ENCODE results near the gene R3HDM2.

The R3HDM2 gene

DNA sequence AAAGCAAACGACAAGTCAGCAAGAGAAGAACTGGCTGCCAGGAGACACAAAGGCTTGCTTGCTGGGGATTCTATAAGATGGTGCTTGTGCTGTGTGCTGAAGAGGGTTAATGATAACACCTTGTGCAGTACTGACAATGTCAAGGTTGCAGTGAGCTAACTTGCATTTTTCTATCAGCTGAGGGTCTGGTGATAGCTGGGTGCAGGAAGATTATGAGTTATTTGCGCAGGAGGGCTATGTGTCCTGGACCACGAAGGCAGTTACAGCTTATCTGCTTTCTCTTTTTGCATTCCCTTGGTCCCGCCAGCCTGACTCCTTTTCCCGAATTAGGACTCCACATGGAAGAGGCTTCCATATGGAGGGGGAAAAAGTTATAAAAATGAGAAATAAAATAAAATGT, 42.4 kb downstream of the R3HDM2 start:
- TF ChIP-seq, protein P1, sequence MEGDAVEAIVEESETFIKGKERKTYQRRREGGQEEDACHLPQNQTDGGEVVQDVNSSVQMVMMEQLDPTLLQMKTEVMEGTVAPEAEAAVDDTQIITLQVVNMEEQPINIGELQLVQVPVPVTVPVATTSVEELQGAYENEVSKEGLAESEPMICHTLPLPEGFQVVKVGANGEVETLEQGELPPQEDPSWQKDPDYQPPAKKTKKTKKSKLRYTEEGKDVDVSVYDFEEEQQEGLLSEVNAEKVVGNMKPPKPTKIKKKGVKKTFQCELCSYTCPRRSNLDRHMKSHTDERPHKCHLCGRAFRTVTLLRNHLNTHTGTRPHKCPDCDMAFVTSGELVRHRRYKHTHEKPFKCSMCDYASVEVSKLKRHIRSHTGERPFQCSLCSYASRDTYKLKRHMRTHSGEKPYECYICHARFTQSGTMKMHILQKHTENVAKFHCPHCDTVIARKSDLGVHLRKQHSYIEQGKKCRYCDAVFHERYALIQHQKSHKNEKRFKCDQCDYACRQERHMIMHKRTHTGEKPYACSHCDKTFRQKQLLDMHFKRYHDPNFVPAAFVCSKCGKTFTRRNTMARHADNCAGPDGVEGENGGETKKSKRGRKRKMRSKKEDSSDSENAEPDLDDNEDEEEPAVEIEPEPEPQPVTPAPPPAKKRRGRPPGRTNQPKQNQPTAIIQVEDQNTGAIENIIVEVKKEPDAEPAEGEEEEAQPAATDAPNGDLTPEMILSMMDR (conservative IDR thresholded peaks at IDR 0.05; ENCODE audit: low read depth, low read length) = no peak
- H3K4me3 ChIP-seq (ENCODE audit: low read depth, low read length) = no peak overlapping the region
- DNase-seq (ENCODE audit: low read depth) = no peak

DNA sequence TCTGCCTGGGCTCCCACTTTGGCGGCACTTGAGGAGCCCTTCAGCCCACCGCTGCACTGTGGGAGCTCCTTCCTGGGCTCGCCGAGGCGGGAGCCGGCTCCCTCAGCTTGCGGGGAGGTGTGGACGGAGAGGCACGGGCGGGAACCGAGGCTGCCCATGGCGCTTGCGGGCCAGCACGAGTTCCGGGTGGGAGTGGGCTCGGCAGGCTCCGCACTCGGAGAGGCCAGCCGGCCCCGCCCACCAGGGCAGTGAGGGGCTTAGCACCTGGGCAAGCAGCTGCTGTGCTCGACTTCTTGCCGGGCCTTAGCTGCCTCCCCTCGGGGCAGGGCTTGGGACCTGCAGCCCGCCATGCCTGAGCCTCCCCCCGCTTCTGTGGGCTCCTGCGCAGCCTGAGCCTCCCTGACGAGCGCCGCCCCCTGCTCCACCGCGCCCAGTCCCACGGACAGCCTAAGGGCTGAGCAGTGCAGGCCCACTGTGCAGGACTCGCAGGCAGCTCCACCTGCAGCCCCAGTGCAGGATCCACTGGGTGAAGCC, 44.6 kb downstream of the R3HDM2 start:
- H3K4me3 ChIP-seq (ENCODE audit: low read depth, low read length) = no peak overlapping the region
- TF ChIP-seq, protein P1 (conservative IDR thresholded peaks at IDR 0.05; ENCODE audit: low read depth, low read length) = no peak
- DNase-seq (ENCODE audit: low read depth) = no peak

DNA sequence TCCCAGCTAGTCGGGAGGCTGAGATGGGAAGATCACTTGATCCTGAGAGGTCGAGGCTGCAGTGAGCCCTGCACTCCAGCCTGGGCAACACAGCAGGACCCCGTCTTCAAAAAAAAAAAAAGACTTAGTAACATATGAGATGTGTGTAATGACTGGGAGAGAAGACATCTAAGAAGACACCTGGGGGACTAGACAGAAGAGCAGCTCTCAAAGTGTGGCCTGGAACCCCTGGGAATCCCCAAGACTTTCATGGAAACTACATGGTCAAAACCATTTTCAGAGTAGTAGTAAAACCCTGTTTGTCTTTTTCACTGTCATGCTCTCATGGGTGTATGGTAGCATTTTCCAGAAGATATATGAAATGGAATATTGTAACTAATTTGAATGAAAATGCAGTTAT, 45.3 kb downstream of the R3HDM2 start:
- no peak for DNase-seq (ENCODE audit: low read depth)
- H3K4me3 ChIP-seq (ENCODE audit: low read depth, low read length) = no peak overlapping the region
- TF ChIP-seq, protein P1 (conservative IDR thresholded peaks at IDR 0.05; ENCODE audit: low read depth, low read length) = no peak

DNA sequence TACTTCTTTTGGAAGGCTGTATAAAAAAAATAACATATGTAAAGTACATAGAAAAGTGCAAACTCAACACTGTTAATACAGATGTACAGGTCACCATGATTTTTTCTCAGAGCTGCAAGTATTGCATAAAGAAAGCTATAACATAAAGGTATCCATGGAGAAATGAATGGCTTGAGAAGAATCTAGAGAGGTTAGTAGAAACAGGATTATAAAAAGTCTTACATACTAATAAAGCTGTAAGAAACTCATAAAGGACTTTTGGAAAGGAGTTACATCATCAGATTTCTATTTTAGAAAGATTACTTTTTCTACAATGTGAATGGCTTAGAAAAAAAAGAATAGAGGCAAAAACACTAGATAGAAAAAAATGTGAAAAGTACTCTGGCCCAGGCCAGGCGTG, 46.4 kb downstream of the R3HDM2 start:
- H3K4me3 ChIP-seq (ENCODE audit: low read depth, low read length) = no peak overlapping the region
- TF ChIP-seq, protein P1 (conservative IDR thresholded peaks at IDR 0.05; ENCODE audit: low read depth, low read length) = no peak
- DNase-seq (ENCODE audit: low read depth) = no peak

DNA sequence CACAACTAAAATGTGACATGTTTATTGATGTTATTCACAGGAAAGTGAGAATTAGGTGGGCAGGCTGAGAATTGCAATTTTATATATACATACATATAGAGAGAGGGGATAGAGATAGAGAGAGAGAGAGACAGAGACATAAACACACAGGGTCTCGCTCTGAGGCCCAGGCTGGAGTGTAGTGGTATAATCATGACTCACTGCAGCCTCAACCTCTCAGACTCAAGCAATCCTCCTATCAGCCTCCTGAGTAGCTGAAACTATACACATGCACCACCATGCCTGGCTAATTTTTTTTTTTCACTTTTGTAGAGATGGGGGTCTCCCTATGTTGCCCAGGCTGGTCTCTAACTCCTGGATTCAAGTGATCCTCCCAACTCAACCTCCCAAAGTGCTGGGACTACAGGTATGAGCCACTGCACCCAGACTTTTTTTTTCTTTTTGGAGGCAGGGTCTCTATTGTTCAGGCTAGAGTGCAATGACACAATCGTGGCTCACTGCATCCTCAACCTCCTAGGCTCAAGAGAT, 49.1 kb downstream of the R3HDM2 start:
- H3K4me3 ChIP-seq (ENCODE audit: low read depth, low read length) = no peak overlapping the region
- TF ChIP-seq, protein P1 (conservative IDR thresholded peaks at IDR 0.05; ENCODE audit: low read depth, low read length) = no peak
- DNase-seq (ENCODE audit: low read depth) = peak; percentile 37

DNA sequence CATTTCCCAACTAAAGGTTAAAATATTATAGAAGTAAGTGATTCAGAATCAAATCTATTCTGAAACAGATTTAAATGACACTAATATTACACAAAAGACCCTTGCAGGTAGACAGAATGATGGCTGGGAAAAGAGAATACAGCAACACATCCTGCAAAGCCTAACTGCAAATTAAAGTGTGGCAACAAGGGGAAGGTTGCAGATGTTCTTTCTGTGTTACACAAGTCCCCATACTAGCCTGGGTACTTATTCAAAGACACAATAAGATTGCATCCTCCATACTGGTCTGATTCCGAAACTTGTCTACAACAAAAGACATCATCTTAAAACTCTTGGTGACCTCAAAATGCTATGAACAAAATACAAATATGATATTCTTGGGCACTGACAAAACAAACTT, 50.5 kb downstream of the R3HDM2 start:
- TF ChIP-seq, protein P1 (conservative IDR thresholded peaks at IDR 0.05; ENCODE audit: low read depth, low read length) = no peak
- DNase-seq (ENCODE audit: low read depth) = no peak
- no peak overlapping the region for H3K4me3 ChIP-seq (ENCODE audit: low read depth, low read length)

DNA sequence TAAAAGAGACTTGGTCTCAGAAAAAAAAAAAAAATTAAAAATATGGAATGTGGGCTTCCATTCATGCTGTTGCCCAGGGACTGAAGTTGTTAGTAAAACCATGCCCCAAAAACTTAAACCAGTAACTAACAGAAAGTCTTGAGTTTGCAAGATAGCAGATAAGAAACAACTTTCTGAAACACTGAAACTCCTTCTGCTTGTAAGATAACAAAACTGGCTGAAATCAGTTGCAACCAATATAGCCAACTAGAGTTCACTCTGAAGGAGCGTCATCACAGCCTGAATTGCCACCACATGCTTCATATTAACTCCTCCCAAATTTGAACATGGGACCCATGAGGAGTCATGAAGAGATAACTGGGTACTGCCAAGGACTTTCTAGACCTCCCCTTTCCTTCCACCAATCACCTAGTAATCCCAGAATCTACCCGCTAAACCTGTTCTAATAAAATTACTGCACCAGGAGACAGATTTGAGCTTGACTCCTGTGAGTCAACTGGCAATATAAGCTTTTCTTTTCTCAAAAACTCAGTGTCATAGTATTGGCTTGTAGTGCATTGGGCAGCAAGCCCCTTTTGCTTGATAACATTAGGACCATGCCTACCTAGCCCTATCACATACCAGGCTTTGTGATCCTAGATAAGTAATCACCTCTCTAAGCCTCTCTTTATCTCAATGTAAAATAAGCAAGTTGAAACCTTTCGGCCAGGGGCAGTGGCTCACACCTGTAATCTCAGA, 53.6 kb downstream of the R3HDM2 start:
- no peak for DNase-seq (ENCODE audit: low read depth)
- no peak overlapping the region for H3K4me3 ChIP-seq (ENCODE audit: low read depth, low read length)
- TF ChIP-seq, protein P1 (conservative IDR thresholded peaks at IDR 0.05; ENCODE audit: low read depth, low read length) = no peak

Measured in choroid plexus epithelial cell (primary cell).